KOPT-K1 (cell line): ENCODE data around the gene LDLRAD4.

Experiments
- H3K27ac ChIP-seq: fragments of 200-600 bp; sonication (generic); 2 replicates; pipeline ENCODE4 v1.5.1; 2016; ENCODE audit warnings: antibody characterized with exemption, mild to moderate bottlenecking, low read depth, low read length; ENCODE audit not compliant: poor library complexity, severe bottlenecking
- H3K36me3 ChIP-seq: fragments of 200-600 bp; sonication (generic); 2 replicates; pipeline ENCODE4 v1.5.1; 2017; ENCODE audit warnings: antibody characterized with exemption, mild to moderate bottlenecking, low read length, moderate library complexity; ENCODE audit not compliant: insufficient read depth
- H3K9me3 ChIP-seq: fragments of 200-600 bp; sonication (generic); 2 replicates; pipeline ENCODE4 v1.5.1; 2017; ENCODE audit warnings: antibody characterized with exemption, low read length, mild to moderate bottlenecking; ENCODE audit not compliant: insufficient read depth, poor library complexity, severe bottlenecking

LDLRAD4 gene

GRCh38 chr18:13455960-13456481 lies 237.5 kb downstream of the LDLRAD4 start:
- peak overlapping the region; percentile 98 for H3K27ac ChIP-seq
- peaks cover 51% of the 10 kb centered on the region for H3K36me3 ChIP-seq
- H3K9me3 ChIP-seq: no peaks in the 10 kb centered on the region

GRCh38 chr18:13456736-13457271 lies 238.2 kb downstream of the LDLRAD4 start:
- H3K27ac ChIP-seq: peak overlapping the region; percentile 98
- H3K36me3 ChIP-seq: peaks cover 55% of the 10 kb centered on the region
- H3K9me3 ChIP-seq: no peaks in the 10 kb centered on the region

GRCh38 chr18:13457327-13457726 lies 238.8 kb downstream of the LDLRAD4 start:
- peak overlapping the region; percentile 98 for H3K27ac ChIP-seq
- no peaks in the 10 kb centered on the region for H3K9me3 ChIP-seq
- H3K36me3 ChIP-seq: peaks cover 57% of the 10 kb centered on the region

GRCh38 chr18:13460946-13461345 lies 242.4 kb downstream of the LDLRAD4 start:
- H3K9me3 ChIP-seq: no peaks in the 10 kb centered on the region
- H3K27ac ChIP-seq: peak overlapping the region; percentile 84
- H3K36me3 ChIP-seq: peaks cover 49% of the 10 kb centered on the region

GRCh38 chr18:13461469-13461868 lies 242.9 kb downstream of the LDLRAD4 start:
- Histone ChIP-seq H3K9me3 (peaks cover 2% of the 10 kb centered on the region), H3K36me3 (peaks cover 54% of the 10 kb centered on the region), H3K27ac (peak overlapping the region; percentile 84)

- H3K9me3 ChIP-seq: peaks cover 6% of the 10 kb centered on the region
- peaks cover 58% of the 10 kb centered on the region for H3K36me3 ChIP-seq
- peak overlapping the region; percentile 84 for H3K27ac ChIP-seq
Measured at GRCh38 chr18:13461936-13462335, 243.4 kb downstream of the LDLRAD4 start.

- Histone ChIP-seq H3K36me3 (peaks cover 58% of the 10 kb centered on the region), H3K27ac (peak overlapping the region; percentile 84), H3K9me3 (peaks cover 10% of the 10 kb centered on the region)
Measured at GRCh38 chr18:13462686-13463085, 244.1 kb downstream of the LDLRAD4 start.

- H3K36me3 ChIP-seq: peaks cover 53% of the 10 kb centered on the region
- peak overlapping the region; percentile 84 for H3K27ac ChIP-seq
- H3K9me3 ChIP-seq: peaks cover 10% of the 10 kb centered on the region
Measured at GRCh38 chr18:13463526-13464210, 245.1 kb downstream of the LDLRAD4 start.

- Histone ChIP-seq H3K27ac (peak overlapping the region; percentile 84), H3K9me3 (peaks cover 10% of the 10 kb centered on the region), H3K36me3 (peaks cover 46% of the 10 kb centered on the region)
Measured at GRCh38 chr18:13464432-13465123, 246.0 kb downstream of the LDLRAD4 start.

- peak overlapping the region; percentile 84 for H3K27ac ChIP-seq
Measured at GRCh38 chr18:13465124-13465446, 246.5 kb downstream of the LDLRAD4 start.

GRCh38 chr18:13465476-13465875 lies 246.9 kb downstream of the LDLRAD4 start:
- Histone ChIP-seq H3K9me3 (peaks cover 10% of the 10 kb centered on the region), H3K27ac (peak overlapping the region; percentile 84), H3K36me3 (peaks cover 46% of the 10 kb centered on the region)

More at GRCh38 chr18:13465124-13465446, 246.5 kb downstream of the LDLRAD4 start:
- Histone ChIP-seq H3K9me3 (peaks cover 10% of the 10 kb centered on the region), H3K36me3 (peaks cover 46% of the 10 kb centered on the region)

- Histone ChIP-seq H3K27ac (no peak overlapping the region), H3K36me3 (peaks cover 84% of the 10 kb centered on the region), H3K9me3 (peaks cover 10% of the 10 kb centered on the region)
Measured at GRCh38 chr18:13470516-13471197, 252.1 kb downstream of the LDLRAD4 start.

GRCh38 chr18:13471198-13471845 lies 252.8 kb downstream of the LDLRAD4 start:
- H3K36me3 ChIP-seq: peaks cover 85% of the 10 kb centered on the region
- no peak overlapping the region for H3K27ac ChIP-seq
- H3K9me3 ChIP-seq: peaks cover 10% of the 10 kb centered on the region

- Histone ChIP-seq H3K9me3 (peaks cover 2% of the 10 kb centered on the region), H3K27ac (peak overlapping the region; percentile 3), H3K36me3 (peaks cover 85% of the 10 kb centered on the region)
Measured at GRCh38 chr18:13471971-13472628, 253.5 kb downstream of the LDLRAD4 start.
